SK-N-MC (cell line): ENCODE results near the gene TCOF1.

Source experiments
- EZH2 ChIP-seq: fragments of 200-600 bp; sonication (generic); IDR thresholded peaks from one replicate; pipeline ENCODE4 v1.6.1; 2017; ENCODE audit warnings: antibody characterized with exemption
- POLR2AphosphoS5 ChIP-seq: IDR thresholded peaks from 2 replicates; pipeline ENCODE4 v1.6.1; 2012; ENCODE audit warnings: mild to moderate bottlenecking, low read depth, low read length, borderline replicate concordance

- TF ChIP-seq EZH2 = no peak
- TF ChIP-seq POLR2AphosphoS5 = no peak
Measured at GRCh38 chr5:150312518-150312917, 45.0 kb upstream of the TCOF1 start.
